PC-9 (cell line): ENCODE data around the gene TFCP2L1.

Experiments used
- CTCF ChIP-seq: fragments of 200-600 bp; sonication (generic); conservative IDR thresholded peaks from 2 replicates; pipeline ENCODE4 v1.6.1; 2017; ENCODE audit warnings: mixed run types, antibody characterized with exemption, mild to moderate bottlenecking, moderate library complexity
- EZH2 ChIP-seq: fragments of 200-600 bp; sonication (generic); IDR thresholded peaks from 2 replicates; pipeline ENCODE4 v1.8.0; 2017; ENCODE audit warnings: antibody characterized with exemption, low read depth

DNA sequence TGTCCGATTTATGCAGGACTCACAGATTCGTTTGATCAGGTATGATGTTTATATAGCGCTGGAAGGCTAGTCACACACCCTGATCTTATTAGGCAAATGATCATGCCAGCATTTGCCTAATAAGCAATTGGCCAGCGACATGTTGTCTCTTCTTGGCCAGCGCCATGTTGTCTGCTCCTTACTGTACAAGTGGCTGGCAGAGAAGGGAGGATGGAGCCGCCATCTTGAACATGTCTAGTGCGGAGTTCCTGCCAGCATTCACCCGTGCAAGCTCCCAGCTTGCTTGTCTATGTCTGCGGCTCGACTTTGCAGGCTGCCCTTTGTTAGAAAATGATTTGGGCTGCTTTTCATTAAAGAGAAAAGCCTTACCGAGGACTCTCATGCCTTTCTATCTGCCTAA is 106.3 kb downstream of the TFCP2L1 start:
- no peak for TF ChIP-seq CTCF
- TF ChIP-seq EZH2, result no peak
